Measurements from ENCODE around the gene BNC2. TPM values are rescaled to one million over a fixed set of nuclear protein-coding genes. Genes with fewer than 3 reads are reported as not detected.

The BNC2 gene
- total RNA-seq, 1 experiment from 2014 or later, result not detected

DNA sequence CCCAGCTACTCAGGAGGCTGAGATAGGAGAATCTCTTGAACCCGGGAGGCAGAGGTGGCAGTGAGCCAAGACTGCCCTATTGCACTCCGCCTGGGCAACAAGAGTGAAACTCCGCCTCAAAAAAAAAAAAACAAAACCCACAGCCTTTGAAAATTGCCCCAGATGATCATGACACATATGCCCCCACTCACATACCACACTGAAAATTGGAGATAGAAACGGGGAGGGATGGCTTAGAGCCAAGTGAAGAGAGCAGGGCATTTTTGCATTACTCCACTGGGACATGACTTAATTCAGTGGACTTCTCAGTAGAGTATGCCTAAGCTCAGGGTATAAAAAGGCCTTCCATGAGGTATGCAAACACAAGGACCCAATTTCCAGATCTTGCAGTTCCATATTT, 309.3 kb downstream of the BNC2 start:
- CTCF ChIA-PET, result no interaction called here
- intact Hi-C loops (cut with micrococcal nuclease; ENCODE audit: unreplicated experiment), result no loop called here
- Mint-ChIP-seq H3K9me3 (ENCODE audit: low read depth, unreplicated experiment) (no peaks in the 10 kb centered on the region), H3K36me3 (ENCODE audit: insufficient read depth, unreplicated experiment) (no peaks in the 10 kb centered on the region), H3K27me3 (ENCODE audit: unreplicated experiment) (no peaks in the 10 kb centered on the region), H3K4me3 (ENCODE audit: low read depth, unreplicated experiment) (no peak overlapping the region), H3K27ac (ENCODE audit: unreplicated experiment) (no peak overlapping the region), H3K4me1 (ENCODE audit: low read depth, unreplicated experiment) (no peaks in the 10 kb centered on the region)
- no peak for DNase-seq
- BruUV-seq (replicated peaks), result no TSS peak
- TF ChIP-seq CTCF (IDR thresholded peaks at IDR 0.05; ENCODE audit: unreplicated experiment), result no peak

GRCh38 chr9:16559418-16560188, 310.9 kb downstream of the BNC2 start:
- Mint-ChIP-seq H3K27me3 (ENCODE audit: unreplicated experiment) (no peaks in the 10 kb centered on the region), H3K27ac (ENCODE audit: unreplicated experiment) (no peak overlapping the region)

GRCh38 chr9:16555802-16556201, 314.7 kb downstream of the BNC2 start:
- CTCF ChIA-PET, result no interaction called here
- Mint-ChIP-seq H3K27ac (ENCODE audit: unreplicated experiment) (no peak overlapping the region), H3K4me1 (ENCODE audit: low read depth, unreplicated experiment) (no peaks in the 10 kb centered on the region), H3K9me3 (ENCODE audit: low read depth, unreplicated experiment) (no peaks in the 10 kb centered on the region), H3K4me3 (ENCODE audit: low read depth, unreplicated experiment) (no peak overlapping the region), H3K27me3 (ENCODE audit: unreplicated experiment) (no peaks in the 10 kb centered on the region), H3K36me3 (ENCODE audit: insufficient read depth, unreplicated experiment) (no peaks in the 10 kb centered on the region)
- no peak for TF ChIP-seq CTCF (IDR thresholded peaks at IDR 0.05; ENCODE audit: unreplicated experiment)
- no TSS peak for BruUV-seq (replicated peaks)
- intact Hi-C loops (cut with micrococcal nuclease; ENCODE audit: unreplicated experiment), result no loop called here
- DNase-seq, result no peak

More at GRCh38 chr9:16559418-16560188, 310.9 kb downstream of the BNC2 start:
- no TSS peak for BruUV-seq (replicated peaks)
- no peak for TF ChIP-seq CTCF (IDR thresholded peaks at IDR 0.05; ENCODE audit: unreplicated experiment)
- Mint-ChIP-seq H3K9me3 (ENCODE audit: low read depth, unreplicated experiment) (no peaks in the 10 kb centered on the region), H3K4me1 (ENCODE audit: low read depth, unreplicated experiment) (no peaks in the 10 kb centered on the region), H3K36me3 (ENCODE audit: insufficient read depth, unreplicated experiment) (no peaks in the 10 kb centered on the region), H3K4me3 (ENCODE audit: low read depth, unreplicated experiment) (no peak overlapping the region)
- CTCF ChIA-PET, result no interaction called here
- intact Hi-C loops (cut with micrococcal nuclease; ENCODE audit: unreplicated experiment), result no loop called here
- DNase-seq, result no peak

DNA sequence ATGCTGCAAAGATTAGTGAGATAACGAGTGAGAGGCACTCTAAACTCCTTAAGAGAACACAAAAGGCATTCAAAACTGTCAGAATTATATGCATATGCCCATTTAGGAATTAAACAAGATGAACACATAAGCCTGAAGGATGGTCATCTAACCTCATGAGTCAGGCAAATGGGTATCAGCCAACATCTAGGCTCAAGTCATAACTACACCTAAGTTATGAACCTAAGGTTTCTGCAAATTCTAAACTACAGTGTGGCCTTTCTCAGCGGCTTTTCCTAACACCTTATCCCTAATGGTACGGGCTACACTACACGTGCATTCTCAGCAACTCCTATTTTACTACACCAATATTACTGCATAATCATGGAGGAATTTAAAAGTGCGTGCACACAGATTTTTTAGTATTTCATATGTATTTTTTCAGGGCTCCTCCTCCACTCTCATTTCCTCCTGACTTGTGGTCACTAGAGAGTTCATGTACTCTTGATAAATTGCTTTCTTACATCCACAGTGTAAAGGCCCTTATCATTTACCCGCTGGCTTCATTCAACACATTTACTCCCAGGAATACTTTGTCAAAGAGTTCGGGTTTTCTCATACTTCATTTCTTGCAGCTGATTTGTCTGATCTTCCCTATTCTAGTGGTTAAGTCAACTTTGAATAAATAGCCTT, 316.5 kb downstream of the BNC2 start:
- CTCF ChIA-PET, result no interaction called here
- no peaks in the 10 kb centered on the region for H3K36me3 Mint-ChIP-seq (ENCODE audit: insufficient read depth, unreplicated experiment)

More for the DNA sequence above, 316.5 kb downstream of the BNC2 start:
- TF ChIP-seq CTCF (IDR thresholded peaks at IDR 0.05; ENCODE audit: unreplicated experiment), result no peak
- intact Hi-C loops (cut with micrococcal nuclease; ENCODE audit: unreplicated experiment), result no loop called here
- Mint-ChIP-seq H3K27ac (ENCODE audit: unreplicated experiment) (no peak overlapping the region), H3K9me3 (ENCODE audit: low read depth, unreplicated experiment) (no peaks in the 10 kb centered on the region), H3K27me3 (ENCODE audit: unreplicated experiment) (no peaks in the 10 kb centered on the region), H3K4me1 (ENCODE audit: low read depth, unreplicated experiment) (no peaks in the 10 kb centered on the region), H3K4me3 (ENCODE audit: low read depth, unreplicated experiment) (no peak overlapping the region)
- BruUV-seq (replicated peaks), result no TSS peak
- DNase-seq, result no peak

Data from Calu3 (cell line).